HL-60 (cell line): Measurements from ENCODE around the gene PRCP.

Experiments
- DNase-seq, 2 experiments: peaks; one replicate each; pipeline ENCODE4 v3.0.0-alpha.2; 2010 to 2020; ENCODE audit warnings: low read depth in 1 of 2, low spot score in 1 of 2
- H3K27ac ChIP-seq: fragments of 250-450 bp; sonication (Bioruptor Pico); replicated peaks from 2 replicates; pipeline ENCODE4 v1.5.1; 2020; ENCODE audit warnings: mild to moderate bottlenecking, moderate library complexity
- H3K27me3 ChIP-seq: fragments of 250-450 bp; sonication (Bioruptor Pico); 2 replicates; pipeline ENCODE4 v1.5.1; 2021; ENCODE audit warnings: mild to moderate bottlenecking, moderate library complexity; ENCODE audit not compliant: insufficient read depth, poor library complexity, severe bottlenecking
- H3K4me3 ChIP-seq: replicated peaks from 2 replicates; pipeline ENCODE4 v1.5.1; 2011; ENCODE audit warnings: mild to moderate bottlenecking, control low read depth, low read length; ENCODE audit not compliant: insufficient read depth
- GABPA ChIP-seq: IDR thresholded peaks from 2 replicates; pipeline ENCODE4 v1.6.1; 2012; ENCODE audit warnings: low read depth
- POLR2AphosphoS5 ChIP-seq: IDR thresholded peaks from 2 replicates; pipeline ENCODE4 v1.6.1; 2012; ENCODE audit warnings: low read depth
- REST ChIP-seq: IDR thresholded peaks from 2 replicates; pipeline ENCODE4 v1.6.1; 2012; ENCODE audit warnings: low read depth; ENCODE audit not compliant: insufficient replicate concordance
- SPI1 ChIP-seq: IDR thresholded peaks from 2 replicates; pipeline ENCODE4 v1.6.1; 2012; ENCODE audit warnings: low read depth, mild to moderate bottlenecking, borderline replicate concordance
- TF ChIP-seq, protein P1 (sequence below): IDR thresholded peaks from one replicate; pipeline ENCODE4 v1.5.1; 2011; ENCODE audit warnings: low read length, control low read depth, inconsistent platforms; ENCODE audit not compliant: insufficient read depth

The PRCP gene

GRCh38 chr11:82807646-82808045 lies 92.6 kb downstream of the PRCP start:
- H3K4me3 ChIP-seq: no peak overlapping the region
- TF ChIP-seq REST (no peak), POLR2AphosphoS5 (no peak), GABPA (no peak), SPI1 (no peak)
- TF ChIP-seq, protein P1, sequence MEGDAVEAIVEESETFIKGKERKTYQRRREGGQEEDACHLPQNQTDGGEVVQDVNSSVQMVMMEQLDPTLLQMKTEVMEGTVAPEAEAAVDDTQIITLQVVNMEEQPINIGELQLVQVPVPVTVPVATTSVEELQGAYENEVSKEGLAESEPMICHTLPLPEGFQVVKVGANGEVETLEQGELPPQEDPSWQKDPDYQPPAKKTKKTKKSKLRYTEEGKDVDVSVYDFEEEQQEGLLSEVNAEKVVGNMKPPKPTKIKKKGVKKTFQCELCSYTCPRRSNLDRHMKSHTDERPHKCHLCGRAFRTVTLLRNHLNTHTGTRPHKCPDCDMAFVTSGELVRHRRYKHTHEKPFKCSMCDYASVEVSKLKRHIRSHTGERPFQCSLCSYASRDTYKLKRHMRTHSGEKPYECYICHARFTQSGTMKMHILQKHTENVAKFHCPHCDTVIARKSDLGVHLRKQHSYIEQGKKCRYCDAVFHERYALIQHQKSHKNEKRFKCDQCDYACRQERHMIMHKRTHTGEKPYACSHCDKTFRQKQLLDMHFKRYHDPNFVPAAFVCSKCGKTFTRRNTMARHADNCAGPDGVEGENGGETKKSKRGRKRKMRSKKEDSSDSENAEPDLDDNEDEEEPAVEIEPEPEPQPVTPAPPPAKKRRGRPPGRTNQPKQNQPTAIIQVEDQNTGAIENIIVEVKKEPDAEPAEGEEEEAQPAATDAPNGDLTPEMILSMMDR: no peak
- no peak for DNase-seq
- H3K27me3 ChIP-seq: peaks cover 3% of the 10 kb centered on the region
- no peak overlapping the region for H3K27ac ChIP-seq

- no peak for DNase-seq
- no peaks in the 10 kb centered on the region for H3K27me3 ChIP-seq
- TF ChIP-seq POLR2AphosphoS5 (no peak), SPI1 (no peak), REST (no peak), GABPA (no peak)
- TF ChIP-seq, protein P1: no peak
- no peak overlapping the region for H3K4me3 ChIP-seq
- no peak overlapping the region for H3K27ac ChIP-seq
Observed at GRCh38 chr11:82802710-82803109, 97.5 kb downstream of the PRCP start.

- Histone ChIP-seq H3K27ac (no peak overlapping the region), H3K4me3 (no peak overlapping the region), H3K27me3 (no peaks in the 10 kb centered on the region)
- TF ChIP-seq POLR2AphosphoS5 (no peak), SPI1 (no peak), REST (no peak), GABPA (no peak)
- TF ChIP-seq, protein P1: no peak
- no peak for DNase-seq
Observed at GRCh38 chr11:82796998-82797961, 103.0 kb downstream of the PRCP start.
